HG03280 (cell line): ENCODE data around the gene MLPH.

Source experiments
- ATAC-seq: cut with Tn5 transposase; IDR thresholded peaks from one replicate; pipeline ENCODE4 v1.9.1; 2021; ENCODE audit warnings: mild to moderate bottlenecking, moderate library complexity; ENCODE audit not compliant: unreplicated experiment

MLPH gene

DNA sequence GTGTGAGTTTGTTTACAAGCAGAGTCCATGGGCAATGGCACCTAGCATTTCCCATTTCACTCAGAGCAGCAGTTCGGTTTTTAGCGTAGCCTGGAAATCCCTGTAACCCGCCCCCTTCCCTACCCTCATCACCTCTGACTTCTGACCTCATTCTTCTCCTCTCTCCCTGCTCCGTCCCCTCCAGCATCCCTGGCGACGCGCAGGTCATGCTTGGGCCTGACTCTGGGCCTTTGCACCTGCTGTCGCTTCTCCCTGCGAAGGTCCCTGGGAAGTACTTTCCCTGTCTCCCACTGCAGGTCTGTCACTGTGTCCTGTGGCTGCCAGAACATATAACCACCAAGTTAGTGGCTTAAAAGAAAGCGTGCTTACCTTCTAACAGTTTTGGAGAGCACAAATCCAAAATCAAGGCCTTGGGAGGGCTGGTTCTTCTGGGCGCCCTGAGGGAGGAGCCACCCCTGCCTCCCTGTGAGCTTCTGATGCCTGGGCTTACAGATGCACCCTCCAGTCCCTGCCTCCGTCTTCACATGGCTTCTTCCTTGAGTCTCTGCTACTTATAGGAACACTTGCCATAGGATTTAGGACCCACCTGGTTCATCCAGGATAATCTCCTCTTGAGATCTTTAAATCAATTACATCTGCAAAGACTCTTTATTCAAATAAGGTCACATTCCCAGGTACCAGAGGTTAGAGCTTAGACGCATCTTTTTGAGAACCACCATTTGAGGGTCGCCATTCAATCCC, 111.6 kb downstream of the MLPH start:
- no peak for ATAC-seq

DNA sequence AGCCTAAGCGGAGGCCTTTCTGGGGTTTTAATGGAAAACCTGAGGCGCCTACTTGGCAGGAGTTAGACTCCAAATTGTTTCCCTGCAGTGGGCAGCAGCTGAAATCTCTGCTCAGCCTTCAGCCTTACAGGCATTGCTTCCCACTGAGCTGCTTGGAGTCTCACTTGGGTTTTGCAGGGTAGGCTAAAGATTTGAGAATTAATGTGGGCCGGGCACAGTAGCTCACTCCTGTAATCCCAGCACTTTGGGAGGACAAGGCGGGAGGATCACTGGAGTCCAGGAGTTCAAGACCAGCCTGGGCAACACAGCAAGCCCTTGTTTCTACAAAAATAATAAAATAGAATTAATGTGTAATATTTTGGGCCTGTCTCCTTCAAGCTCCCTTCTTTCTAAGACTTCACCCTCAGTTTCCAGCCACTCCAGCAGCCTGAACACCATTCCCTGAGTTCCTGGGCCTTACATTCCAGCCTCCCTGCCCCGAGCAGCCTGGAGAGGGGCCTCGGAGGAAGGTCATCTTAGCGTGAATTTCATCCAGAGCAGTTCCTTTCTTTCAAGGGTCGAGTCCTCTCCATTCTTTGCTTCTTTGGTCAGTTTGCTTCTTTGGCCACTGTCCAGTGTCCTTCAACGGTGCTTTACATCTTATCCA, 112.5 kb downstream of the MLPH start:
- no peak for ATAC-seq

GRCh38 chr2:237600205-237600846, 113.3 kb downstream of the MLPH start:
- ATAC-seq, result no peak

DNA sequence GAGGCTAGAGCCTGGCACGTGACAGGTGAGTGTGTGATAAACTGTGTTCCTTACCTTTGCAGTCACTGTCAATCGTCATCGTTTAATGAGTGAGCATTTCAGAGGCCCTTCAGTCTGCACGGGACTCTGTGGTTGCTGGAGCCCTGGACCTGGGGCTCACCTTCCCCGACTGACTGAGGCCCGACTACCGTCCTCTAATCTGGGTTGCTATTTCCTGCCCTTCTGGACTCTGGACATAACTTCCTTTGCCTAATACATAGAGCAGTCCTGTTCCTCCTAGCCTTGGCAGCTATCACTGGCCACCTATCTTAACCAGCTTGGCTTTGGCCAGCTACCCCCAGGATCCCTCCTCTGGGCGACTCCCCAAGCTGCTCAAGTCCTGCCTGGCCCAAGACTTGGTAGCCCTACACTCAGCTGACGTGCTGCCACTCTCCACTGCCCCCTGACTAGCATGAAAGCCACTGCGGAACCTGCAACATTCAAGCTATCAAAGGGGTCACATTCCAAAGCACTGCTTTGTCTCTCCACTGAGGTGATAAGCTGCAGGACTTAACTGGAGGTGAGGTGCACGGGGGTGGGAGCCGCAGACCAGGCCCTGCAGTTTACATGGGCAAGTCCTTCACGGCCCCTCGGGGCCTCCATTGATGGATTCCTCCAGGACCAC, 114.5 kb downstream of the MLPH start:
- no peak for ATAC-seq

- ATAC-seq, result no peak
Measured at GRCh38 chr2:237602409-237602808, 115.4 kb downstream of the MLPH start.

DNA sequence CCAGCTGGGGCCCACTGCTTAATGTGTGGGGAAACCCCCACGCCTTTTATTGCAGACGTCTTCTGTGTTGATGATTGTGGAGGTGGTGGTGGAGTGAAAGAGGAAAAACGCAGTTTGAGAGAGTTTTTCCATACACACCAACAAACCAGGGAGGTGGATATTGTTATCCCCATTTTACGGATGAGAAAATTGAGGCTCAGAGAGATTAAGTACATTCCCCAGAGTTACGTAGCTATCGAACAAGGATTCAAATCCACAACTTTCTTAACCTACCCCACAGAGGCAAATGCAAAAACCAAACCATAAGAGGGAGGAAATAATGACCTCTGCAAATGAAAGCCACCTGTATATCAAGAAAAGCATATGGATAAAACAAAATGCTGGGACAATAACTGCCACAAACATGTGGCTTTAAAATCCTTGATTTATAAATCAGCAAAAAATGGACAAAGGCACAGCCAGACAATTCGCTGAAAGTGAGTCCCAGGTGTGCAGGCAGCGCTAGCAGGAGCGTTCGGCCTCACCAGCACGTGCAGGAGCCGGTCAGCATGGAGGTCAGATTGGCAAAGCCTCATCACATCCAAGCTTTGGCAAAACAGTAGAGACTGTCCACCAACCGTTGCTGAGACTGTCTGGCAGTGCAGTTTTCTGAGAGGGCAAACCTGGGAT, 116.1 kb downstream of the MLPH start:
- no peak for ATAC-seq

- ATAC-seq, result no peak
Measured at GRCh38 chr2:237603718-237604362, 116.8 kb downstream of the MLPH start.

- ATAC-seq, result no peak
Measured at GRCh38 chr2:237604391-237604790, 117.3 kb downstream of the MLPH start.
